Measurements from ENCODE around the gene COL28A1.

GRCh38 chr7:7537711-7538110 is 2.0 kb upstream of the COL28A1 start:
- no peak for TF ChIP-seq ZKSCAN5 (CRISPR knock-in tag; IDR thresholded peaks at IDR 0.05)
- no peak for TF ChIP-seq CTCF (CRISPR knock-in tag; IDR thresholded peaks at IDR 0.05)
- no peak for TF ChIP-seq YY1 (IDR thresholded peaks at IDR 0.05; ENCODE audit: insufficient read depth, insufficient replicate concordance, low read depth, low read length)
- no peak for TF ChIP-seq ZMAT3 (CRISPR knock-in tag; conservative IDR thresholded peaks at IDR 0.05)
- TF ChIP-seq EP300 (IDR thresholded peaks at IDR 0.05; ENCODE audit: low read depth in 2 of 2, low read length in 2 of 2) = no peak
- TF ChIP-seq EP300 (CRISPR knock-in tag; IDR thresholded peaks at IDR 0.05; ENCODE audit: borderline replicate concordance) = no peak

Measured in HepG2 (cell line).